ENCODE data around the gene NSMCE1. TPM values are rescaled to one million over a fixed set of nuclear protein-coding genes. Genes with fewer than 3 reads are reported as not detected.

Gene NSMCE1
- 10 to 100 TPM; 51.5 to 56.3 (median 53.4) TPM for polyA plus RNA-seq

- 7 to 9% (median 8%) methylated on average over 58 of the region's 58 CpGs for WGBS, 3 donors
- no peak within 1 kb of the TSS for H3K27ac ChIP-seq (ENCODE audit: low read depth, low read length)
These were observed at the start of gene NSMCE1 for GRCh38 chr16:27268376-27269299. Gene NSMCE1, minus strand, starts transcription at chr16:27268772. Its CDS starts 11,202 bp downstream, at chr16:27257570.

GRCh38 chr16:27317738-27318391, 49.3 kb upstream of the NSMCE1 start:
- WGBS, 3 donors: 82 to 89% (median 83%) methylated on average over 10 of the region's 10 CpGs
- H3K27ac ChIP-seq (ENCODE audit: low read depth, low read length): peak overlapping the region; percentile 61

- peak overlapping the region; percentile 61 for H3K27ac ChIP-seq (ENCODE audit: low read depth, low read length)
- 70 to 78% (median 73%) methylated on average over 7 of the region's 7 CpGs for WGBS, 3 donors
These were observed 48.7 kb upstream of the NSMCE1 start for GRCh38 chr16:27317320-27317719.

GRCh38 chr16:27316038-27316680, 47.6 kb upstream of the NSMCE1 start:
- 63 to 72% (median 64%) methylated on average over 8 of the region's 8 CpGs for WGBS, 3 donors
- H3K27ac ChIP-seq (ENCODE audit: low read depth, low read length): peak overlapping the region; percentile 60

GRCh38 chr16:27315333-27316037, 46.9 kb upstream of the NSMCE1 start:
- H3K27ac ChIP-seq (ENCODE audit: low read depth, low read length): peak overlapping the region; percentile 96
- 25 to 68% (median 29%) methylated on average over 9 of the region's 9 CpGs for WGBS, 3 donors

GRCh38 chr16:27314986-27315332, 46.4 kb upstream of the NSMCE1 start:
- 73 to 86% (median 76%) methylated on average over 2 of the region's 2 CpGs for WGBS, 3 donors
- peak overlapping the region; percentile 96 for H3K27ac ChIP-seq (ENCODE audit: low read depth, low read length)

GRCh38 chr16:27314161-27314723, 45.7 kb upstream of the NSMCE1 start:
- H3K27ac ChIP-seq (ENCODE audit: low read depth, low read length): peak overlapping the region; percentile 98
- WGBS, 3 donors: 1% methylated on average over 32 to 39 of the region's 39 CpGs

GRCh38 chr16:27313422-27314160, 45.0 kb upstream of the NSMCE1 start, which contains the start of gene IL4R:
Gene IL4R, plus strand, starts transcription at chr16:27313974. Its CDS starts 26,230 bp downstream, at chr16:27340204.
- H3K27ac ChIP-seq (ENCODE audit: low read depth, low read length): peak within 1 kb of the TSS; percentile 98
- 0% methylated on average over 38 to 85 of the region's 85 CpGs for WGBS, 3 donors

- 69 to 72% (median 71%) methylated on average over 11 of the region's 11 CpGs for WGBS, 3 donors
These were observed 44.2 kb upstream of the NSMCE1 start for GRCh38 chr16:27312580-27313421.

GRCh38 chr16:27311897-27312303, 43.3 kb upstream of the NSMCE1 start:
- no peak overlapping the region for H3K27ac ChIP-seq (ENCODE audit: low read depth, low read length)
- 66 to 91% (median 84%) methylated on average over 7 of the region's 7 CpGs for whole genome bisulfite sequencing, 3 donors

More at GRCh38 chr16:27312580-27313421, 44.2 kb upstream of the NSMCE1 start:
- no peak overlapping the region for H3K27ac ChIP-seq (ENCODE audit: low read depth, low read length)

GRCh38 chr16:27311448-27311830, 42.9 kb upstream of the NSMCE1 start:
- H3K27ac ChIP-seq (ENCODE audit: low read depth, low read length): no peak overlapping the region
- WGBS, 3 donors: 58 to 75% (median 59%) methylated on average over 8 of the region's 8 CpGs

- WGBS, 3 donors: 73 to 80% (median 76%) methylated on average over 16 of the region's 16 CpGs
These were observed 42.2 kb upstream of the NSMCE1 start for GRCh38 chr16:27310576-27311447.

GRCh38 chr16:27308792-27309191, 40.2 kb upstream of the NSMCE1 start:
- WGBS, 3 donors: 70 to 86% (median 78%) methylated on average over 1 of the region's 1 CpG

More at GRCh38 chr16:27310576-27311447, 42.2 kb upstream of the NSMCE1 start:
- H3K27ac ChIP-seq (ENCODE audit: low read depth, low read length): no peak overlapping the region

GRCh38 chr16:27305839-27306442, 37.4 kb upstream of the NSMCE1 start:
- H3K27ac ChIP-seq (ENCODE audit: low read depth, low read length): no peak overlapping the region
- WGBS, 3 donors: 91 to 98% (median 97%) methylated on average over 9 of the region's 9 CpGs

More at GRCh38 chr16:27308792-27309191, 40.2 kb upstream of the NSMCE1 start:
- H3K27ac ChIP-seq (ENCODE audit: low read depth, low read length): no peak overlapping the region

Measured in adipose tissue (tissue), 3 donors.